AG04450 (cell line): ENCODE data around the gene DGCR2. TPM values are rescaled to one million over a fixed set of nuclear protein-coding genes. Genes with fewer than 3 reads are reported as not detected.

ENCODE experiments used
- CTCF ChIA-PET: fragments of 300-600, 350-600 bp; formaldehyde crosslinking; extraction: SDS; loops from one replicate; lab custom pipeline; 2022; ENCODE audit warnings: antibody characterized with exemption, inconsistent platforms; lab: Charles Lee
- POLR2A ChIA-PET: fragments of 350-600 bp; formaldehyde crosslinking; extraction: SDS; loops from one replicate; lab custom pipeline; 2021; ENCODE audit warnings: antibody characterized with exemption, inconsistent platforms; lab: Yijun Ruan, JAX
- DNase-seq: peaks from one replicate; pipeline ENCODE4 v3.0.0-alpha.2; 2011; ENCODE audit warnings: low read depth, low spot score
- H3K27ac ChIP-seq: one replicate; pipeline ENCODE4 v1.5.1; 2012; ENCODE audit warnings: low read depth, low read length, control low read depth
- H3K27me3 ChIP-seq: one replicate; pipeline ENCODE4 v1.6.0; 2012; ENCODE audit warnings: low read length; ENCODE audit not compliant: control insufficient read depth, insufficient read depth
- H3K4me3 ChIP-seq: 2 replicates; pipeline ENCODE4 v1.5.1; 2011; ENCODE audit warnings: mild to moderate bottlenecking, low read depth, low read length, control low read depth
- H3K9me3 ChIP-seq: 2 replicates; pipeline ENCODE4 v1.5.1; 2012; ENCODE audit warnings: low read length; ENCODE audit not compliant: control insufficient read depth, insufficient read depth
- polyA plus RNA-seq: library from polyadenylated mRNA; depleted of rRNA; stranded (reverse); fragments of >200 nt; gene quantifications from 2 replicates; pipeline ENCODE4 v1.2.3, GENCODE V29; 2011
- TF ChIP-seq, protein P1 (sequence below): IDR thresholded peaks from 2 replicates; pipeline ENCODE4 v1.5.1; 2011; ENCODE audit warnings: low read depth, low read length, control low read depth, inconsistent platforms

Gene DGCR2
- polyA plus RNA-seq, 1 experiment, result 23.0 TPM

GRCh38 chr22:19149047-19149883 lies 27.1 kb upstream of the DGCR2 start:
- Histone ChIP-seq H3K27me3 (peaks cover 59% of the 10 kb centered on the region), H3K27ac (no peak overlapping the region), H3K4me3 (no peak overlapping the region), H3K9me3 (peaks cover 11% of the 10 kb centered on the region)
- no peak for DNase-seq
- CTCF ChIA-PET, result no interaction called here
- TF ChIP-seq, protein P1, sequence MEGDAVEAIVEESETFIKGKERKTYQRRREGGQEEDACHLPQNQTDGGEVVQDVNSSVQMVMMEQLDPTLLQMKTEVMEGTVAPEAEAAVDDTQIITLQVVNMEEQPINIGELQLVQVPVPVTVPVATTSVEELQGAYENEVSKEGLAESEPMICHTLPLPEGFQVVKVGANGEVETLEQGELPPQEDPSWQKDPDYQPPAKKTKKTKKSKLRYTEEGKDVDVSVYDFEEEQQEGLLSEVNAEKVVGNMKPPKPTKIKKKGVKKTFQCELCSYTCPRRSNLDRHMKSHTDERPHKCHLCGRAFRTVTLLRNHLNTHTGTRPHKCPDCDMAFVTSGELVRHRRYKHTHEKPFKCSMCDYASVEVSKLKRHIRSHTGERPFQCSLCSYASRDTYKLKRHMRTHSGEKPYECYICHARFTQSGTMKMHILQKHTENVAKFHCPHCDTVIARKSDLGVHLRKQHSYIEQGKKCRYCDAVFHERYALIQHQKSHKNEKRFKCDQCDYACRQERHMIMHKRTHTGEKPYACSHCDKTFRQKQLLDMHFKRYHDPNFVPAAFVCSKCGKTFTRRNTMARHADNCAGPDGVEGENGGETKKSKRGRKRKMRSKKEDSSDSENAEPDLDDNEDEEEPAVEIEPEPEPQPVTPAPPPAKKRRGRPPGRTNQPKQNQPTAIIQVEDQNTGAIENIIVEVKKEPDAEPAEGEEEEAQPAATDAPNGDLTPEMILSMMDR, result no peak
- POLR2A ChIA-PET, result no interaction called here

- CTCF ChIA-PET, result no interaction called here
- H3K27ac ChIP-seq, result no peak overlapping the region
- H3K27me3 ChIP-seq, result peaks cover 53% of the 10 kb centered on the region
- POLR2A ChIA-PET, result no interaction called here
- DNase-seq, result no peak
- H3K4me3 ChIP-seq, result no peak overlapping the region
- peaks cover 11% of the 10 kb centered on the region for H3K9me3 ChIP-seq
- TF ChIP-seq, protein P1, result no peak
Observed at GRCh38 chr22:19148417-19149046, 26.3 kb upstream of the DGCR2 start.

GRCh38 chr22:19147195-19147780 lies 25.1 kb upstream of the DGCR2 start:
- no peak for DNase-seq
- H3K4me3 ChIP-seq, result no peak overlapping the region
- CTCF ChIA-PET, result interaction anchor here (1.5 kb wide), 1 partner anchor 15 kb away, joined by 3 read pairs; no protein-coding TSS in a partner anchor
- peaks cover 47% of the 10 kb centered on the region for H3K27me3 ChIP-seq
- H3K27ac ChIP-seq, result no peak overlapping the region
- POLR2A ChIA-PET, result no interaction called here
- H3K9me3 ChIP-seq, result peaks cover 11% of the 10 kb centered on the region
- TF ChIP-seq, protein P1, result no peak

- TF ChIP-seq, protein P1, result no peak
- Histone ChIP-seq H3K4me3 (no peak overlapping the region), H3K9me3 (peaks cover 8% of the 10 kb centered on the region), H3K27ac (no peak overlapping the region), H3K27me3 (peaks cover 38% of the 10 kb centered on the region)
- CTCF ChIA-PET, result interaction anchor here (1.5 kb wide), 1 partner anchor 15 kb away, joined by 3 read pairs; no protein-coding TSS in a partner anchor
- no peak for DNase-seq
- POLR2A ChIA-PET, result no interaction called here
Observed at GRCh38 chr22:19146215-19146968, 24.2 kb upstream of the DGCR2 start.
